IPS-20b (cell line): Measurements from ENCODE around the gene ZNF281.

Experiments used
- H3K27ac ChIP-seq: one replicate; pipeline ENCODE4 v1.5.1; 2013; ENCODE audit warnings: low read length
- H3K27me3 ChIP-seq: 2 replicates; pipeline ENCODE4 v1.6.1; 2013; ENCODE audit warnings: mild to moderate bottlenecking, low read length, inconsistent platforms; ENCODE audit not compliant: insufficient read depth
- H3K36me3 ChIP-seq: 2 replicates; pipeline ENCODE4 v1.6.1; 2013; ENCODE audit warnings: low read depth, mild to moderate bottlenecking, inconsistent platforms, low read length, moderate library complexity; ENCODE audit not compliant: insufficient read depth
- H3K4me1 ChIP-seq: 2 replicates; pipeline ENCODE4 v1.6.1; 2013; ENCODE audit warnings: mild to moderate bottlenecking, control low read depth, inconsistent platforms, low read length, moderate library complexity; ENCODE audit not compliant: insufficient read depth
- H3K4me3 ChIP-seq: 2 replicates; pipeline ENCODE4 v1.5.1; 2013; ENCODE audit warnings: mild to moderate bottlenecking, low read length, inconsistent platforms
- H3K9ac ChIP-seq: 2 replicates; pipeline ENCODE4 v1.6.1; 2013; ENCODE audit warnings: low read depth, mild to moderate bottlenecking, inconsistent platforms, low read length, moderate library complexity
- H3K9me3 ChIP-seq: 2 replicates; pipeline ENCODE4 v1.6.1; 2013; ENCODE audit warnings: mild to moderate bottlenecking, low read depth, low read length, inconsistent platforms; ENCODE audit not compliant: insufficient read depth

ZNF281 gene, protein sequence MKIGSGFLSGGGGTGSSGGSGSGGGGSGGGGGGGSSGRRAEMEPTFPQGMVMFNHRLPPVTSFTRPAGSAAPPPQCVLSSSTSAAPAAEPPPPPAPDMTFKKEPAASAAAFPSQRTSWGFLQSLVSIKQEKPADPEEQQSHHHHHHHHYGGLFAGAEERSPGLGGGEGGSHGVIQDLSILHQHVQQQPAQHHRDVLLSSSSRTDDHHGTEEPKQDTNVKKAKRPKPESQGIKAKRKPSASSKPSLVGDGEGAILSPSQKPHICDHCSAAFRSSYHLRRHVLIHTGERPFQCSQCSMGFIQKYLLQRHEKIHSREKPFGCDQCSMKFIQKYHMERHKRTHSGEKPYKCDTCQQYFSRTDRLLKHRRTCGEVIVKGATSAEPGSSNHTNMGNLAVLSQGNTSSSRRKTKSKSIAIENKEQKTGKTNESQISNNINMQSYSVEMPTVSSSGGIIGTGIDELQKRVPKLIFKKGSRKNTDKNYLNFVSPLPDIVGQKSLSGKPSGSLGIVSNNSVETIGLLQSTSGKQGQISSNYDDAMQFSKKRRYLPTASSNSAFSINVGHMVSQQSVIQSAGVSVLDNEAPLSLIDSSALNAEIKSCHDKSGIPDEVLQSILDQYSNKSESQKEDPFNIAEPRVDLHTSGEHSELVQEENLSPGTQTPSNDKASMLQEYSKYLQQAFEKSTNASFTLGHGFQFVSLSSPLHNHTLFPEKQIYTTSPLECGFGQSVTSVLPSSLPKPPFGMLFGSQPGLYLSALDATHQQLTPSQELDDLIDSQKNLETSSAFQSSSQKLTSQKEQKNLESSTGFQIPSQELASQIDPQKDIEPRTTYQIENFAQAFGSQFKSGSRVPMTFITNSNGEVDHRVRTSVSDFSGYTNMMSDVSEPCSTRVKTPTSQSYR

DNA sequence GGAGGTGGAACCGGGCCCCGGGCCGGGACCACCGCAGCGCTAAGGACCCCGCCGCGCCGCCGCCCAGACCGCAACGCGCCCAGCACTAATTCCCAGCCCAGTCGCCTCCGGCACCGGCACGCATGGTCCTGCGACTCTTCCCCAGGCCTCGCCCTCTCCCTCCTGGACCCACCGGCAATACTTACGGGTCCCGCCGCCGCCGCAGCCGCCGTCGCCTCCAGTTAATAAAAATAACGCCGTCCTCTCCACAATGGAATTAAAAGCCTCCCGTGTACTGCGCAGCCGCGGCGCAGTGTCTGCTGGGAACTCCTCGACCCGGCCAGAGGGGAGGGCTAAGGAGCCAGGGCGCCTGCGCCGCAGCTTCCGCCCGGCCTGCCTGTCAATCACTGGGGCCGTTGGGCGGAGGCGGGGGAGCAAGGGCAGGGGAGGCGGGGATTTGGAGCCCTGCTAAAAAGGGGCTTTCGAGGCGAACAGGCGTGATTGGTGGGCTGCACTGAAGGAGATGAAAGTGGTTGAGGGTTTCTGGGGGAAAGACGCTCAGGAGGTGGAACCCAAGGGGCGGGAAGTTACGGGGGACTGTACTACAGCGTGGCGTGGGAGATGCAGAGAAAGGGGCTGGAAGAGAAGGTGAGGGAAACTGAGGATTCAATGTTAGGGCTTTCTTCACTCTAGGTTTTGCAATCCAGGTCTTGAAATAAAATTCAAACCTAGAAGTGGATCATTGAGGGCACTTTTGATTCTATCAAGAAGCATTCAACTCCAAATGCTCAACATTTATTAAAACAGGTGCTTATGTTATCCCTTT lies at the start of gene ZNF281:
TSS of gene ZNF281 (minus strand) at position 276 of the 805 bp plus-strand sequence. CDS start 331 bp downstream, outside the sequence.
- peak within 1 kb of the TSS; percentile 87 for H3K9ac ChIP-seq
- H3K27me3 ChIP-seq, result no peaks in the 10 kb centered on the region
- H3K9me3 ChIP-seq, result no peaks in the 10 kb centered on the region
- peak within 1 kb of the TSS; percentile 81 for H3K27ac ChIP-seq
- H3K4me1 ChIP-seq, result peaks cover 35% of the 10 kb centered on the region
- peaks cover 41% of the 10 kb centered on the region for H3K36me3 ChIP-seq
- H3K4me3 ChIP-seq, result peak within 1 kb of the TSS; percentile 83

DNA sequence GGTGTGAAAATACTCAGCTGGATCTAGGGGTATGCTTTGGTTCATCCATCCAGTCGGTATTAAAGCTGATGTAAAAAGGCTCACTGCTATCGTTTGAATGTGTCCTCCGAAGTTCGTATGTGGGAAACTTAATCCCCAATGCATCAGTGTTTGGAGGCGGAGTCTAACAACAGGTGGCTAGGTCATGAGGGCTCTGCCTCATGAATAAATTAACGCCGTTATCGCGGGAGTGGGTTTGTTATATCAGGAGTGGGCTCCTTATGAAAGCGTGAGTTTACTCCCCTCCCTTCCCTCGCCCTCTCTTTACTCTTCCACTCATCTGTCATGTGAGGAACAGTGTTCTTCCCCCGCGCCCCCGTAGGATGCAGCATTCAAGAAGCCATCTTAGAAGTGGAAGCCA lies 48.9 kb upstream of the ZNF281 start:
- Histone ChIP-seq H3K9me3 (no peaks in the 10 kb centered on the region), H3K9ac (no peak overlapping the region), H3K36me3 (no peaks in the 10 kb centered on the region), H3K27ac (no peak overlapping the region), H3K4me3 (no peak overlapping the region), H3K27me3 (no peaks in the 10 kb centered on the region), H3K4me1 (peaks cover 3% of the 10 kb centered on the region; the same call in 1 of the 2 replicates)

DNA sequence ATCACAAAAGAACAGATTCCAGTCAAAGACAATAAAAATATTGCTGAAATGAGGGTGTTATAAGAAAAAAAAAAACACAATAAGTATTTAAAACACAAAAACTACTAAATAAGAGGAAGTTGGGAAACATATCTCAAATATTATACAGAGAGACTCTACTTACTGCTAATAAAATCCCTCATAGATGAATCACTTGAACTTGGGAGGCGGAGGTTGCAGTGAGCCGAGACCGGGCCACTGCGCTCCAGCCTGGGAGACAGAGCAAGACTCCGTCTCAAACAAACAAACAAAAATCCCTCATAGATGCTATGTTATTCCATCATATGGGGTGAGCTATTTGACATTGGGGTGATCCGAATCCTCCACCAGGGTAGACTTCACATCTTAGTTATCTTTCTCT lies 48.0 kb upstream of the ZNF281 start:
- peaks cover 10% of the 10 kb centered on the region for H3K4me1 ChIP-seq
- H3K4me3 ChIP-seq, result no peak overlapping the region
- no peaks in the 10 kb centered on the region for H3K27me3 ChIP-seq
- no peak overlapping the region for H3K27ac ChIP-seq
- H3K9ac ChIP-seq, result no peak overlapping the region
- no peaks in the 10 kb centered on the region for H3K9me3 ChIP-seq
- no peaks in the 10 kb centered on the region for H3K36me3 ChIP-seq

DNA sequence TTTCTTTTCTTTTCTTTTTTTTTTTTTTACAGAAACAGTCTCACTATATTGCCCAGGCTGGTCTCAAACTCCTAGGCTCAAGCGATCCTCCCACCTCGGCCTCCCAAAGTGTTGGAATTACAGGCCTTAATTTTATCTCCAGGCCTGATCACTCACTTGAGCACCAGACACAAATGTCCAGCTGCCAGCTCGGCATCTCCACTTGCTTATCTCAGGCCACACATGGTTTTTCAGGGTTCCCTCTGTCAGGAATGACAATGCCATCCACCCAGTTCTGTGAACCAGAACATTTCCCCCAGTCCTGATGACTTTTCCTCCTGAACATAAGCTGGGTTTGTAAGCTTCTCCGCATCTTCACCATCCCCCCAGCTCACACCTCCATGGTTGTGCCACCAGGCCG lies 44.6 kb upstream of the ZNF281 start:
- Histone ChIP-seq H3K4me1 (peaks cover 10% of the 10 kb centered on the region), H3K9me3 (no peaks in the 10 kb centered on the region), H3K9ac (no peak overlapping the region), H3K36me3 (no peaks in the 10 kb centered on the region), H3K4me3 (no peak overlapping the region), H3K27ac (no peak overlapping the region), H3K27me3 (no peaks in the 10 kb centered on the region)

DNA sequence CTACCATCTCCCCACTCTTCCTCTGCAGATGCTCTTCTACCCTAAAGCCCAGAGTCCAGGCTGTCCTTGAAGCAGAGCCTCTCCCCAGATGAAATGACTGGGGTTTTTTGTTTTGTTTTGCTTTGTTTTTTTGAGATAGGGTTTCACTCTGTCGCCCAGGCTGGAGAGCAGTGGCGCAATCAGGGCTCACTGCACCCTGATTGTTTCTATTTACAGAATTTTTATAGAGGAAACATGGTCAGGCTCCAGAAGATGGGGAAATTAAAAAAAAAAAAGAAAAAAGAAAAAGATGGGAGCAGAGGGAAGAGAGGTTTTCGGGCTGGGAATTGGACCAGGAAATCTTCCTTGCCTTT lies 43.7 kb upstream of the ZNF281 start:
- no peaks in the 10 kb centered on the region for H3K27me3 ChIP-seq

DNA sequence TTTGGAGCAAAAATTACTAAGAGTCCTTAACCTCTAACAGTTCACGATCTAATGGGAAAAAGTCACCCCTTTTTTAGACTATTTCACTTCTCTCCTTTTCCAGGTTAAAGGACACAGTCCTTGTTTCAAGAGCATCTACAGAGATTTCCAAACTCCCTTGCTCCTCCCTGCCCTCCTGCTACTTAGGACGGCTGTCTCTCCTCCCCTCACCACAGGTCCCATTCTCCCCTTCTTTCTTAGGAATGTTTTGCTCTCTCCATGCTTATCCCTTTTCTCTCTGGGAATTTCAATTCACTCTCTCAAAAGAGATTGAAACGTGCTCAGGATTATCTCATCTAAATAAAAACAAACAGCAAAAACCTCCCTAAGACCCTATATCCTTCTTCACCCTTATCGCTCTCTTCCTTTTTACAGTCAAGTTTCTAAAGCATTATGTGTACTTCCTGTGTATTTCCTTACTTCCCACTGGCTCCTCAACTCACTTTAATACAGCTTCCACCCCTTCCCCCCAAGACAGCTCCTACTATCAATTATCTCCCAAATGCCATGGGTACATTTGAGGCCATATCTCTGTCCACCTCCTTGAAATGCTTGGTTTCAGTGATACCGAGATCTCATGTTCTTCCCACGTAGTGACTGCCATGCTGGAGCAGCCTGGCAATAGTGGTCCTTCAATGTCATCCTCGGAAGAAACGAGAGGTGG lies 43.2 kb upstream of the ZNF281 start:
- Histone ChIP-seq H3K27me3 (no peaks in the 10 kb centered on the region), H3K36me3 (no peaks in the 10 kb centered on the region), H3K9ac (no peak overlapping the region), H3K4me1 (peaks cover 10% of the 10 kb centered on the region), H3K9me3 (no peaks in the 10 kb centered on the region), H3K4me3 (no peak overlapping the region), H3K27ac (peak overlapping the region; percentile 33)

More for the DNA sequence above, 43.7 kb upstream of the ZNF281 start:
- H3K4me1 ChIP-seq, result peaks cover 10% of the 10 kb centered on the region
- H3K27ac ChIP-seq, result peak overlapping the region; percentile 33
- H3K9me3 ChIP-seq, result no peaks in the 10 kb centered on the region
- no peak overlapping the region for H3K9ac ChIP-seq
- H3K36me3 ChIP-seq, result no peaks in the 10 kb centered on the region
- no peak overlapping the region for H3K4me3 ChIP-seq

DNA sequence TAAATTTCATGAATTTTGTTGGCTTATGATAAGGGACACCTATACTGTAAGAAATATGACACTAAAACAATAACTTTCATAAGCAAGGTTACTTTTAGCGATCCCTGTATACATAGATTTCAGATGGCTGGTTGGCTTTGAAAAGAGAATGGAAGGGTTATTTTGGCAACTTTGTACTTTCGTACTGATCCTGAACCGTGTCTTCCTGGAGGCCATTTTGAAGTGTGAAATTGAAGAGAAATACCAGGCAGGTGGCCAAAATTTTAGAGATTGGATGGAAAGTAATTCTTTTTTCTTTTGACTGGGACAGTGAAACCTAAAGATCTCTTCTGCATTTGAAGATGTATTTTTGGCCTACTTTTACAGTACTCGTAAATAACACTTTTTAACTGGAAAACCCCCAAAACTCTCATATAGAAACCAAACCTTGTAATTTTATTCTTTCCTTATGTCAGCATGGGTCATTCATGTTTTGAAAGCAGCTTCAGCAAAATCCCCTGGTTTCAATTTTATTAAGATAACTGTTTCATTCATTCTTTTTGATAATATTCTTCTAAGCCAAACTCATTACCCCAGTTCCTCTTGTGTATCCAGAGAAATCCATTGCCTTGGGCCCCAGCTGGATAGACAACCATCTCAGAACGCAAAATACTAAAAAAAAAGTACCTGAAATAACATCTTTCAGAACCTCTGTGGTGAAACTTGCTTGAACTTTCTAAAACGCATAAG lies 38.4 kb upstream of the ZNF281 start:
- H3K9me3 ChIP-seq, result no peaks in the 10 kb centered on the region
- no peaks in the 10 kb centered on the region for H3K36me3 ChIP-seq
- peaks cover 1% of the 10 kb centered on the region for H3K4me1 ChIP-seq
- H3K27me3 ChIP-seq, result no peaks in the 10 kb centered on the region
- no peak overlapping the region for H3K9ac ChIP-seq
- no peak overlapping the region for H3K4me3 ChIP-seq
- H3K27ac ChIP-seq, result no peak overlapping the region

DNA sequence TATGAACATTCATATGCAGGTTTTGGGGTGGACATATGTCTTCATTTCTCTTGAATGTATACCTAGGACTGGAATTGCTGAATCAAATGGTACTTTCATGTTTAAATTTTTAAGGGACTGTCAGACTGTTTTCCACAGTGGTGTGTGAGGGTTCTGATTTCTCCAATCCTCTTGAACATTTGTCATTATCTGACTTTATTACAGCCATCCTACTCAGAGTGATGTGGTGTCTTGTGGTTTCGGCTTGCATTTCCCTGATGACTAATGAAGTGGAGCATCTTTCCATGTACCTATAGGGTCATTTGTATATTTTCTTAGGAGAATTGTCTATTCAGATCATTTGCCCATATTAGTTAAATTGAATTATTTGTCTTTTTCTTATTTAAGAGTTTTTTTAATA lies 35.4 kb upstream of the ZNF281 start:
- H3K9me3 ChIP-seq, result no peaks in the 10 kb centered on the region
- no peak overlapping the region for H3K27ac ChIP-seq
- H3K9ac ChIP-seq, result no peak overlapping the region
- H3K36me3 ChIP-seq, result no peaks in the 10 kb centered on the region
- H3K4me1 ChIP-seq, result no peaks in the 10 kb centered on the region; the same call in 1 of the 2 replicates
- no peaks in the 10 kb centered on the region for H3K27me3 ChIP-seq
- H3K4me3 ChIP-seq, result no peak overlapping the region

DNA sequence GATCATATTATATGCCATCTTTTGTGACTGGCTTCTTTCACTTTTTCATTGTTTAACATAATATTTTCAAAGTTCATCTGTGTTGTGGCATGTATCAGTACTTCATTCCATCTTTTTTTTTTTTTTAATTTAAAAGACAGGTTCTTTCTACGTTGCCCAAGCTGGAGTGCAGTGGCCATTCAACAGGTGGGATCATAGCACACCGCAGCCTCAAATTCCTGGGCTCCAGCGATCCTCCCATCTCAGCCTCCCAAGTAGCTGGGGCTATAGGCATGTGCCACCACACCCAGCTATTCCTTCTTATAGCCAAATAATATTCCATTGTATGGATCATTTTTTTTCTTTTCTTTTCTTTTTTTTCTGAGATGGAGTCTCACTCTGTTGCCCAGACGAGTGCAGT lies 34.6 kb upstream of the ZNF281 start:
- H3K4me1 ChIP-seq, result no peaks in the 10 kb centered on the region; the same call in 1 of the 2 replicates
- no peak overlapping the region for H3K27ac ChIP-seq
- no peaks in the 10 kb centered on the region for H3K9me3 ChIP-seq
- H3K4me3 ChIP-seq, result no peak overlapping the region
- no peaks in the 10 kb centered on the region for H3K27me3 ChIP-seq
- H3K36me3 ChIP-seq, result no peaks in the 10 kb centered on the region
- H3K9ac ChIP-seq, result no peak overlapping the region

DNA sequence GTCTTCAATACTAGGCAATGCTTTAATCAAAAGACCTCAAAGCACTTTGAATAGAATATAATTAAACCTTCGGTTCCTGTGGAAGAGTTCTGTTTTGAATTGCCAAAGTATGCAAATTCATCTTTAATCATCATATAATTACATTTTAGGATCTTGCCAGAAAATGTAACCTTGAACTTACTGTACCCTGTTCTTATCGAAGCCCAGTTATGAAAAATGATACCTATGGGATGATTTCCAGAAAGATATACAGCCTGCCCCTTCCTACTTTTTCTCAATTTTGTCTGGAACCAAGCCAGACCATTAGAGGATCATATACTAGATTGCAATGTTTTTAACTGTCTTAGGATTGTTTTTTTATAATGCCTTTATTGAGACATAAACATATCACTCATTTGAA lies 34.0 kb upstream of the ZNF281 start:
- Histone ChIP-seq H3K27ac (no peak overlapping the region), H3K4me1 (no peaks in the 10 kb centered on the region; the same call in 1 of the 2 replicates), H3K4me3 (no peak overlapping the region), H3K27me3 (no peaks in the 10 kb centered on the region), H3K9ac (no peak overlapping the region), H3K36me3 (no peaks in the 10 kb centered on the region), H3K9me3 (no peaks in the 10 kb centered on the region)
